GM18502 (cell line): Measurements from ENCODE around the gene RANBP9.

ENCODE experiments used
- ATAC-seq: cut with Tn5 transposase; IDR thresholded peaks from one replicate; pipeline ENCODE4 v1.9.1; 2021; ENCODE audit warnings: mild to moderate bottlenecking; ENCODE audit not compliant: unreplicated experiment, poor library complexity

Gene RANBP9

GRCh38 chr6:13680448-13680968 is 31.1 kb downstream of the RANBP9 start:
- ATAC-seq = no peak

GRCh38 chr6:13679996-13680395 is 31.6 kb downstream of the RANBP9 start:
- no peak for ATAC-seq

GRCh38 chr6:13678255-13678983 is 33.2 kb downstream of the RANBP9 start:
- ATAC-seq = no peak

GRCh38 chr6:13677878-13678254 is 33.8 kb downstream of the RANBP9 start:
- ATAC-seq = no peak

- no peak for ATAC-seq
Measured at GRCh38 chr6:13676551-13677156, 35.0 kb downstream of the RANBP9 start.

GRCh38 chr6:13674533-13675190 is 37.0 kb downstream of the RANBP9 start:
- no peak for ATAC-seq

- ATAC-seq = no peak
Measured at GRCh38 chr6:13673825-13674444, 37.7 kb downstream of the RANBP9 start.

GRCh38 chr6:13673368-13673767 is 38.3 kb downstream of the RANBP9 start:
- no peak for ATAC-seq

GRCh38 chr6:13672904-13673303 is 38.7 kb downstream of the RANBP9 start:
- no peak for ATAC-seq

- no peak for ATAC-seq
Measured at GRCh38 chr6:13671548-13672127, 40.0 kb downstream of the RANBP9 start.

GRCh38 chr6:13669476-13669875 is 42.2 kb downstream of the RANBP9 start:
- no peak for ATAC-seq

- peak; percentile 40 for ATAC-seq
Measured at GRCh38 chr6:13668291-13668928, 43.2 kb downstream of the RANBP9 start.

- ATAC-seq = no peak
Measured at GRCh38 chr6:13667655-13668054, 44.0 kb downstream of the RANBP9 start.

GRCh38 chr6:13666194-13667105 is 45.2 kb downstream of the RANBP9 start:
- ATAC-seq = no peak

- no peak for ATAC-seq
Measured at GRCh38 chr6:13664703-13665352, 46.8 kb downstream of the RANBP9 start.

- ATAC-seq = no peak
Measured at GRCh38 chr6:13663986-13664385, 47.6 kb downstream of the RANBP9 start.

- no peak for ATAC-seq
Measured at GRCh38 chr6:13662651-13663334, 48.8 kb downstream of the RANBP9 start.

- no peak for ATAC-seq
Measured at GRCh38 chr6:13661647-13662046, 50.0 kb downstream of the RANBP9 start.
